ENCODE measurements around the gene GPR183. TPM values are rescaled to one million over a fixed set of nuclear protein-coding genes. Genes with fewer than 3 reads are reported as not detected.

Gene GPR183
- total RNA-seq, 1 donor from 2014 or later: 5.4 TPM

GRCh38 chr13:99295488-99296252 lies 11.5 kb downstream of the GPR183 start:
- no peak for DNase-seq (ENCODE audit: low spot score)

GRCh38 chr13:99294958-99295357 lies 12.2 kb downstream of the GPR183 start:
- no peak for DNase-seq (ENCODE audit: low spot score)

GRCh38 chr13:99294198-99294597 lies 13.0 kb downstream of the GPR183 start:
- no peak for DNase-seq (ENCODE audit: low spot score)

- DNase-seq (ENCODE audit: low spot score): no peak
These were observed 14.0 kb downstream of the GPR183 start for GRCh38 chr13:99293178-99293577.

GRCh38 chr13:99290894-99291293 lies 16.3 kb downstream of the GPR183 start:
- no peak for DNase-seq (ENCODE audit: low spot score)

GRCh38 chr13:99289674-99290337 lies 17.4 kb downstream of the GPR183 start:
- DNase-seq (ENCODE audit: low spot score): no peak

- no peak for DNase-seq (ENCODE audit: low spot score)
These were observed 17.9 kb downstream of the GPR183 start for GRCh38 chr13:99289271-99289670.

- no peak for DNase-seq (ENCODE audit: low spot score)
These were observed 19.1 kb downstream of the GPR183 start for GRCh38 chr13:99288089-99288488.

- DNase-seq (ENCODE audit: low spot score): no peak
These were observed 19.6 kb downstream of the GPR183 start for GRCh38 chr13:99287551-99287950.

- DNase-seq (ENCODE audit: low spot score): no peak
These were observed 21.6 kb downstream of the GPR183 start for GRCh38 chr13:99285432-99286182.

- no peak for DNase-seq (ENCODE audit: low spot score)
These were observed 24.7 kb downstream of the GPR183 start for GRCh38 chr13:99282264-99283231.

- DNase-seq (ENCODE audit: low spot score): peak; percentile 59
These were observed 25.4 kb downstream of the GPR183 start for GRCh38 chr13:99281811-99282263.

- no peak for DNase-seq (ENCODE audit: low spot score)
These were observed 27.0 kb downstream of the GPR183 start for GRCh38 chr13:99280166-99280565.

GRCh38 chr13:99279637-99280036 lies 27.6 kb downstream of the GPR183 start:
- DNase-seq (ENCODE audit: low spot score): no peak

GRCh38 chr13:99278843-99279242 lies 28.4 kb downstream of the GPR183 start:
- no peak for DNase-seq (ENCODE audit: low spot score)

GRCh38 chr13:99278200-99278599 lies 29.0 kb downstream of the GPR183 start:
- no peak for DNase-seq (ENCODE audit: low spot score)

- no peak for DNase-seq (ENCODE audit: low spot score)
These were observed 29.6 kb downstream of the GPR183 start for GRCh38 chr13:99277629-99278028.

GRCh38 chr13:99276706-99277105 lies 30.5 kb downstream of the GPR183 start:
- DNase-seq (ENCODE audit: low spot score): no peak

- no peak for DNase-seq (ENCODE audit: low spot score)
These were observed 32.1 kb downstream of the GPR183 start for GRCh38 chr13:99275093-99275469.

GRCh38 chr13:99273128-99273527 lies 34.1 kb downstream of the GPR183 start:
- no peak for DNase-seq (ENCODE audit: low spot score)

- no peak for DNase-seq (ENCODE audit: low spot score)
These were observed 34.7 kb downstream of the GPR183 start for GRCh38 chr13:99272481-99272880.

All from ureter (tissue), 1 donor.